ENCODE measurements around the gene SRPK2. TPM values are rescaled to one million over a fixed set of nuclear protein-coding genes. Genes with fewer than 3 reads are reported as not detected.
A peak's percentile ranks its signal among the peaks of the same experiment; 100 is the strongest.

SRPK2 gene
- total and polyA plus RNA-seq, 5 donors = 10.4 to 32.4 (median 31.3) TPM

DNA sequence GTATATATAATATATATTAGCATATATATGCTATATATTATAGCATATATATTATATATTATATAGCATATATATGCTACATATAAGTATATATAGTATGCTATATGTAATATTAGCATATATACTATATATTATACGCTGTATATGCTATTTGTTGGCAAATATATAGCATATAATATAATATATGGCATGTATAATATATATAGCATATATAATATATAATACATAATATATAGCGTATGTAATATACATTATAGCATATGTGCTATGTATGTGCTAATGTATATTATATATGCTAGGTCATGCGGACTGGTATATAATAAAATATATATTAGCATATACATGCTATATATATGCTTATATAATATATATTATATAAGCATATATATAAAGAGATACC is 301.9 kb downstream of the SRPK2 start:
- Histone ChIP-seq H3K9me3 (ENCODE audit: control insufficient read depth, low read length) (no peaks in the 10 kb centered on the region), H3K4me1 (ENCODE audit: control insufficient read depth, insufficient read depth, low read length) (peaks cover 1% of the 10 kb centered on the region), H3K27ac (ENCODE audit: low read length) (no peak overlapping the region), H3K4me3 (ENCODE audit: low read length) (no peak overlapping the region), H3K27me3 (ENCODE audit: control insufficient read depth, insufficient read depth) (no peaks in the 10 kb centered on the region)
- ATAC-seq (no peak), DNase-seq (no peak)
- WGBS = 97% methylated on average over 3 of the region's 3 CpGs
- intact Hi-C loops (cut with DNase I) = no loop called here

DNA sequence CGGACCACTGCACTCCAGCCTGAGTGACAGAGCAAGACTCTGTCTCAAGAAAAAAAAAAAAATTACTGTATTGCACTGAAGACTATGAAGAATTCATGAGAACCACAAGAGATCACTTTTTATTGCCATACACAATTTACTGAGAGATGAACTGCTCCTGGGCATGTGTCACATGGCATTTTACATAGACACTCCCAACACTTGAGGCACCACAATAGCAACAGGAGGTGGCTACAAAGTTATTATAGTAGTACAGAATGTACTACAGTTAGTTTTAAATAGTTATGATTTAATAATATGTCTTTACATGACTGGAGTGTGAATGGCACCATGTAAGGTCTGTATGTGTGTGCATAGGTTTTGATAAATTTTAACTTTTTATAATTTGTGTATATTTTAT is 304.1 kb downstream of the SRPK2 start:
- 97% methylated on average over 1 of the region's 1 CpG for WGBS
- H3K27ac ChIP-seq (ENCODE audit: low read length) = no peak overlapping the region

DNA sequence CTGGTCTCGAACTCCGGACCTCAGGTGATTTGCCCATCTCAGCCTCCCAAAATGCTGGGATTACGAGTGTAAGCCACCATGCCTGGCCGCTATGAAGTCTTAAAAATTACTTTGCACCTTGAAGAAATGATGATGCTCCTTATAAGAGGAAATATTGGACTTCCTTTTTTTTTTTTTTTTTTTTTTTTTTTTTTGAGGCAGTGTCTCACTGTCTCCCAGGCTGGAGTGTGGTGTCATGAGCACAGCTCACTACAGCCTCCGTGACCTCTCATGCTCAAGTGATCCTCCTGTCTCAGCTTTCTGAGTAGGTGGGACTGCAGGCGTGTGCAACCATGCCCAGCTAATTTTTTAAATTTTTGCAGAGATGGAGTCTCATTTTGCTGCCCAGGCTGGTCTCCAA is 309.4 kb downstream of the SRPK2 start:
- Histone ChIP-seq H3K4me3 (ENCODE audit: low read length) (no peak overlapping the region), H3K27me3 (ENCODE audit: control insufficient read depth, insufficient read depth) (no peaks in the 10 kb centered on the region), H3K4me1 (ENCODE audit: control insufficient read depth, insufficient read depth, low read length) (no peaks in the 10 kb centered on the region), H3K27ac (ENCODE audit: low read length) (no peak overlapping the region), H3K9me3 (ENCODE audit: control insufficient read depth, low read length) (no peaks in the 10 kb centered on the region)
- DNase-seq = no peak
- intact Hi-C loops (cut with DNase I) = no loop called here
- ATAC-seq = peak in 1 of 2 donors; percentile 44
- 95% methylated on average over 6 of the region's 6 CpGs for WGBS

More for the DNA sequence above, 304.1 kb downstream of the SRPK2 start:
- ATAC-seq = peak; percentile 52 to 74
- Histone ChIP-seq H3K4me3 (ENCODE audit: low read length) (no peak overlapping the region), H3K9me3 (ENCODE audit: control insufficient read depth, low read length) (no peaks in the 10 kb centered on the region), H3K27me3 (ENCODE audit: control insufficient read depth, insufficient read depth) (no peaks in the 10 kb centered on the region), H3K4me1 (ENCODE audit: control insufficient read depth, insufficient read depth, low read length) (peaks cover 1% of the 10 kb centered on the region)
- DNase-seq = no peak
- intact Hi-C loops (cut with DNase I) = no loop called here

DNA sequence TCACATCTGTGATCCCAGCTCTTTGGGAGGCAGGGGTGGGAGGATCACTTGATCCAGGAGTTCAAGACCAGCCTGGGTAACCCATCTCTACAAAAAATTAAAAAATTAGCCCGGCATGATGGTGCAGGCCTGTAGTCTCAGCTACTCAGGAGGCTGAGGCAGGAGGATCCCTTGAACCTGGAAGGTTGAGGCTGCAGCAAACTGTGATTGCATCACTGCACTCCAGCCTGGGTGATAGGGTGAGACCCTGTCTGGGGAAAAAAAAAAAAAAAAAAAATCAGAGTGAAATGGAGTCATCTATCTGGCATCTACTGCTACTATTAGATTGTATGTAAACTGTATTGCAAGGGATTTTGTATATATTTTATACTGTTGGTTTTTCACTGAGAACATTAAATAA is 315.6 kb downstream of the SRPK2 start:
- DNase-seq = no peak

DNA sequence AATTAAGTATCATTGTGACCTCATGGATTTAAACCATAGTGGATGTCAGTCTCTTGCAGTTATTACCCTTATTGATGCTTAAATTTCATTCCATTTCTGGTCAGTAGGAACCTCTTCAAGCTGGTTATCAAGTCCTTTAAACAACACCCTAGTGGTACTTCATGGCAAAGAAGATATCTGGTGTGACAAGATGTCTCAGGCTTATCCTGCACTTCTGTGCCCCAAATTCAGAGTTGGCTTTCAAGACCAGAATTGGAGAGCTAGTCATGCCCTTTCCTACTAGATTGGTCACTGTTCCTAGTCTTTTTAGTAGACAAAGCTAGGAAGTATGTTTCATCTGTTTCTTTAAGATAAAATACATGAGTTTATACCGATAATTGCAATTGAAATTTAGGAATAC is 319.8 kb downstream of the SRPK2 start:
- Histone ChIP-seq H3K27me3 (ENCODE audit: control insufficient read depth, insufficient read depth) (no peaks in the 10 kb centered on the region), H3K9me3 (ENCODE audit: control insufficient read depth, low read length) (no peaks in the 10 kb centered on the region), H3K27ac (ENCODE audit: low read length) (no peak overlapping the region), H3K4me1 (ENCODE audit: control insufficient read depth, insufficient read depth, low read length) (no peaks in the 10 kb centered on the region), H3K4me3 (ENCODE audit: low read length) (no peak overlapping the region)
- intact Hi-C loops (cut with DNase I) = no loop called here
- 82% methylated on average over 1 of the region's 1 CpG for WGBS
- DNase-seq (no peak), ATAC-seq (peak in 1 of 2 donors; percentile 17)

More for the DNA sequence above, 315.6 kb downstream of the SRPK2 start:
- Histone ChIP-seq H3K9me3 (ENCODE audit: control insufficient read depth, low read length) (no peaks in the 10 kb centered on the region), H3K4me1 (ENCODE audit: control insufficient read depth, insufficient read depth, low read length) (no peaks in the 10 kb centered on the region), H3K4me3 (ENCODE audit: low read length) (no peak overlapping the region), H3K27me3 (ENCODE audit: control insufficient read depth, insufficient read depth) (no peaks in the 10 kb centered on the region), H3K27ac (ENCODE audit: low read length) (no peak overlapping the region)
- intact Hi-C loops (cut with DNase I) = no loop called here
- WGBS = 100% methylated on average over 1 of the region's 1 CpG
- ATAC-seq = no peak

DNA sequence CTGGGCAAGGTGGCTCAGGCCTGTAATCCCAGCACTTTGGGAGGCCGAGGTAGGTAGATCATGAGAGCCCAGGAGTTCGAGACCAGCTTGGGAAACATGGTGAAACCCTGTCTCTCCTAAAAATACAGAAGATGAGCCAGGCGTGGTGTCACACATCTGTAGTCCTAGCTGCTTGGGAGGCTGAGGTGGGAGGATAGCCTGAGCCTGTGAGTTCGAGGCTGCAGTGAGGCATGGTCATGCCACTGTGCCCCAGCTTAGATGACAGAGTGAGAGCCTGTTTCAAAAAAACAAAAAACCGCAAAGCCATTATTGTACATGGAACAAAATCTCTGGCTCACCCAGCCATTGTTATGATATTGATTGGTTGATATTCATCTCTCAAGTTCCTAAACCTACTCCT is 321.0 kb downstream of the SRPK2 start:
- DNase-seq (no peak), ATAC-seq (peak in 1 of 2 donors; percentile 24)
- 97% methylated on average over 5 of the region's 5 CpGs for WGBS

More for the DNA sequence above, 321.0 kb downstream of the SRPK2 start:
- intact Hi-C loops (cut with DNase I) = no loop called here
- H3K9me3 ChIP-seq (ENCODE audit: control insufficient read depth, low read length) = no peaks in the 10 kb centered on the region
- H3K4me3 ChIP-seq (ENCODE audit: low read length) = no peak overlapping the region
- H3K27ac ChIP-seq (ENCODE audit: low read length) = no peak overlapping the region
- H3K4me1 ChIP-seq (ENCODE audit: control insufficient read depth, insufficient read depth, low read length) = no peaks in the 10 kb centered on the region
- H3K27me3 ChIP-seq (ENCODE audit: control insufficient read depth, insufficient read depth) = no peaks in the 10 kb centered on the region

Other genes with a start within 250 kb of the SRPK2 start
- 1 to 10 TPM; 5.0 to 7.4 (median 5.8) TPM for gene PUS7, start 133.3 kb upstream of the SRPK2 start, total RNA-seq
- gene PUS7, start 133.3 kb upstream of the SRPK2 start, polyA plus RNA-seq = 2.1 TPM
- gene RINT1, start 143.3 kb upstream of the SRPK2 start, total RNA-seq = 10 to 100 TPM; 11.8 to 12.5 (median 12.2) TPM
- 9.9 TPM for gene RINT1, start 143.3 kb upstream of the SRPK2 start, polyA plus RNA-seq
- not detected for gene EFCAB10, start 192.6 kb upstream of the SRPK2 start, total RNA-seq
- gene EFCAB10, start 192.6 kb upstream of the SRPK2 start, polyA plus RNA-seq = not detected